HG03103 (cell line): Measurements from ENCODE around the gene KIF21B.
"Not testable (repeated sequence)": the region's sequence is repeated elsewhere in the genome, so short reads cannot be mapped to it uniquely, and the experiment has no call there.

ENCODE experiments used
- ATAC-seq: cut with Tn5 transposase; IDR thresholded peaks from one replicate; pipeline ENCODE4 v1.9.1; 2021; ENCODE audit warnings: low read depth; ENCODE audit not compliant: unreplicated experiment

Gene KIF21B

GRCh38 chr1:200949626-200950025, 73.9 kb downstream of the KIF21B start:
- no peak for ATAC-seq

- no peak for ATAC-seq
Measured at GRCh38 chr1:200947059-200947566, 76.4 kb downstream of the KIF21B start.

GRCh38 chr1:200945111-200945510, 78.4 kb downstream of the KIF21B start:
- ATAC-seq: no peak

- no peak for ATAC-seq
Measured at GRCh38 chr1:200938955-200939354, 84.6 kb downstream of the KIF21B start.

- ATAC-seq: not testable (repeated sequence)
Measured at GRCh38 chr1:200935286-200935962, 88.1 kb downstream of the KIF21B start.

- ATAC-seq: no peak
Measured at GRCh38 chr1:200934676-200935245, 88.8 kb downstream of the KIF21B start.

GRCh38 chr1:200931776-200932175, 91.7 kb downstream of the KIF21B start:
- no peak for ATAC-seq

- ATAC-seq: not testable (repeated sequence)
Measured at GRCh38 chr1:200930285-200930684, 93.2 kb downstream of the KIF21B start.

GRCh38 chr1:200929530-200930278, 93.8 kb downstream of the KIF21B start:
- no peak for ATAC-seq

GRCh38 chr1:200925831-200926230, 97.7 kb downstream of the KIF21B start:
- no peak for ATAC-seq

- ATAC-seq: no peak
Measured at GRCh38 chr1:200923601-200924000, 99.9 kb downstream of the KIF21B start.

- no peak for ATAC-seq
Measured at GRCh38 chr1:200922406-200922805, 101.1 kb downstream of the KIF21B start.

- no peak for ATAC-seq
Measured at GRCh38 chr1:200921571-200922110, 101.9 kb downstream of the KIF21B start.
